ENCODE measurements around the gene DUSP11.

The DUSP11 gene

DNA sequence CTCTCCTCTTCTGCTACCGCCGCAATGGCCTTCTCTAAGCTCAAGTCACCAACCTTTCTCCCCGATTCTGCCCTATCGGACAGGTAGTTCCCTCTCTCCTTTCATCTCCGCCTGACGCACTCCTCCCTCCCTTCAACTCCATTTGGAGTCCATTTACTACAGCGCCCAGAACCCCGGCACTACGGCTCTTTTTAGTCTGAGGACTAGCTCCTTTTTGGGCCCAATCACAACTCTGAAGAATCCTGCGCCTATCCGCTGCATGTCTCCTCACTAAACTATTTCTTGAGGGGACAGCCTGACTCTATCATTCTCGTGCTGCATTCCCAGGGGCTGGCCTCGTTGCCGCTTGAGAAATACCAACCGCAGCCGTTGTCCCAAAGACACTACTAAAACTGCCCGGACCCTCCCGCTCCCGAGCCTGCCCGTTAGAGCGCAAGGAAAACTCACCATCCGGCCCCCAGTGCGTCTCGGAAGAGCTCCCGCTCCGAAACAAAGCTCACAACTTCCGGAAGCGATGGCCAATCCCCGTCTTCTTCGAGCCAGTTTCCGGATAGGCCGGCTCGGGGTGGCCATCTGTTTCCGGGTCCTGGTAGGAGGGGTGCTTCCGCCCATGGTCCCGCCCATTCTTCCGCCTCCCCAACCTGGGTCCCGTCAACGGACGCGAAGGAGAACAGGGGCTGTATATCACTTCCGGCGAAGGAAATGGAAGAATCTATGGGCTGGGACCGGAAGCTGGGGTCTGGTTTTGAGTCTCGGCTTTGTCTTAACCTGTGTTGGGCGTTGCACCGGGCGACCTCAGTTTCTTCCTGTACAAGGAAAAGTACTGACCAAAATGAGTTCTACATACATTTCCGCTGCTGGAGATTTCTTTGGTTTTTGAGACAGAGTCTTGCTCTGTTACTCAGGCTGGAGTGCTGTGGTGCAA, 42.8 kb downstream of the DUSP11 start, which contains the start of gene TPRKB:
Gene TPRKB (minus strand): TSS at position 491 of the 925 bp plus-strand sequence. CDS start 2,776 bp downstream, outside the sequence.
- peak within 1 kb of the TSS; percentile 69 to 86 for H3K4me3 ChIP-seq (ENCODE audit: low read length in 2 of 2)
- H2AK5ac ChIP-seq (ENCODE audit: low read depth, low read length): no peak within 1 kb of the TSS
- no peak within 1 kb of the TSS for H3K14ac ChIP-seq (ENCODE audit: low read length)
- peaks cover 0 to 15% (median 0%) of the 10 kb centered on the region in 3 experiments for H3K27me3 ChIP-seq (ENCODE audit: control insufficient read depth in 3 of 3, insufficient read depth in 3 of 3, low read depth in 1 of 3, low read length in 3 of 3)
- H3K4ac ChIP-seq (ENCODE audit: low read length): no peak within 1 kb of the TSS
- H4K8ac ChIP-seq (ENCODE audit: low read depth, low read length): no peak within 1 kb of the TSS
- peak; percentile 74 for DNase-seq (ENCODE audit: low spot score)
- H3K27ac ChIP-seq (replicated peaks; ENCODE audit: low read length): peak within 1 kb of the TSS; percentile 23
- no peak within 1 kb of the TSS for H2BK15ac ChIP-seq (ENCODE audit: low read length)
- no peak within 1 kb of the TSS for H2BK5ac ChIP-seq (ENCODE audit: low read length)
- H3K4me2 ChIP-seq (ENCODE audit: insufficient read depth, low read length, poor library complexity, severe bottlenecking): peak within 1 kb of the TSS; percentile 74
- H3K79me1 ChIP-seq (ENCODE audit: low read depth, low read length): no peaks in the 10 kb centered on the region
- peaks cover 0 to 1% of the 10 kb centered on the region in 2 donors for H3K4me1 ChIP-seq (ENCODE audit: control insufficient read depth in 2 of 2, insufficient read depth in 1 of 2, low read depth in 1 of 2, low read length in 2 of 2)
- H3K23ac ChIP-seq (ENCODE audit: low read depth, low read length, poor library complexity): no peak within 1 kb of the TSS
- no peak within 1 kb of the TSS for H2BK120ac ChIP-seq (ENCODE audit: low read depth, low read length)
- peaks cover 3 to 6% of the 10 kb centered on the region in 2 donors for H3K9me3 ChIP-seq (replicated peaks in 1 of 2; ENCODE audit: control insufficient read depth in 2 of 2, insufficient read depth in 1 of 2, low read depth in 1 of 2, low read length in 2 of 2)
- H3K36me3 ChIP-seq (replicated peaks in 1 of 2; ENCODE audit: control insufficient read depth in 2 of 2, insufficient read depth in 2 of 2, low read length in 2 of 2): peaks cover 8 to 22% of the 10 kb centered on the region in 2 donors
- peak within 1 kb of the TSS; percentile 81 for H3K18ac ChIP-seq (ENCODE audit: low read length)
- H2BK12ac ChIP-seq (ENCODE audit: low read length): no peak within 1 kb of the TSS
- peak within 1 kb of the TSS; percentile 96 for H2AFZ ChIP-seq (ENCODE audit: low read length)
- no peak within 1 kb of the TSS for H4K91ac ChIP-seq (ENCODE audit: low read depth, low read length, poor library complexity)
- WGBS, 2 donors (ENCODE audit: extremely low coverage in 2 of 2, insufficient read length in 2 of 2, insufficient replicate concordance in 1 of 2): no CpG with 5 or more reads among the region's 49 CpGs
- peak within 1 kb of the TSS; percentile 87 for H3K9ac ChIP-seq (ENCODE audit: low read depth, low read length, poor library complexity)

DNA sequence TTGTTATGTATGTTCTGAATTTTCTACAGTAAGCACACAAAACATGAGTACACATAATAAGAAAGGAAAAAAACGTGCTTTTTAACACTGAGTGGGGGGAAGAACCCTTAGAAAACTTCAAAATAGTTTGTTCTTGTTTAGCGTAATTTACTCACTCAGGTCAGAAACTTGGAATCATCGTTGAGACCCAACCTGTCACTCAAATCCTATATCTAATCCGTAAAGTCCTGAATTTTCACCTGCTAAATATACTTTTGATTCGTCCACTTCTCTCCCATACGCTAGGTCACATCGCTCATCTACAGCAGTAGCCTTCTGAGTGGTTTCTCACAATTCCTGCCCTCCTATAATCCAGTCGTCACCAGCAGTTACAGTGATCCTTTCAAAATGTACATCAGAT, 43.5 kb downstream of the DUSP11 start:
- Histone ChIP-seq H3K27me3 (ENCODE audit: control insufficient read depth in 3 of 3, insufficient read depth in 3 of 3, low read depth in 1 of 3, low read length in 3 of 3) (peaks cover 0 to 12% (median 0%) of the 10 kb centered on the region in 3 experiments), H3K4ac (ENCODE audit: low read length) (no peak overlapping the region), H3K27ac (replicated peaks; ENCODE audit: low read length) (no peak overlapping the region), H3K36me3 (replicated peaks in 1 of 2; ENCODE audit: control insufficient read depth in 2 of 2, insufficient read depth in 2 of 2, low read length in 2 of 2) (peaks cover 11 to 29% of the 10 kb centered on the region in 2 donors), H3K4me2 (ENCODE audit: insufficient read depth, low read length, poor library complexity, severe bottlenecking) (peak overlapping the region; percentile 74), H2BK5ac (ENCODE audit: low read length) (no peak overlapping the region), H3K18ac (ENCODE audit: low read length) (no peak overlapping the region), H3K79me1 (ENCODE audit: low read depth, low read length) (no peaks in the 10 kb centered on the region), H3K9ac (ENCODE audit: low read depth, low read length, poor library complexity) (peak overlapping the region; percentile 87), H4K91ac (ENCODE audit: low read depth, low read length, poor library complexity) (no peak overlapping the region), H4K8ac (ENCODE audit: low read depth, low read length) (no peak overlapping the region), H3K14ac (ENCODE audit: low read length) (no peak overlapping the region), H2AK5ac (ENCODE audit: low read depth, low read length) (no peak overlapping the region), H3K4me1 (ENCODE audit: control insufficient read depth in 2 of 2, insufficient read depth in 1 of 2, low read depth in 1 of 2, low read length in 2 of 2) (peaks cover 0 to 1% of the 10 kb centered on the region in 2 donors), H3K4me3 (ENCODE audit: low read length in 2 of 2) (peak overlapping the region; percentile 69 to 86), H2BK12ac (ENCODE audit: low read length) (no peak overlapping the region), H3K23ac (ENCODE audit: low read depth, low read length, poor library complexity) (no peak overlapping the region), H3K9me3 (replicated peaks in 1 of 2; ENCODE audit: control insufficient read depth in 2 of 2, insufficient read depth in 1 of 2, low read depth in 1 of 2, low read length in 2 of 2) (peaks cover 2 to 6% of the 10 kb centered on the region in 2 donors), H2BK15ac (ENCODE audit: low read length) (no peak overlapping the region), H2AFZ (ENCODE audit: low read length) (peak overlapping the region; percentile 96), H2BK120ac (ENCODE audit: low read depth, low read length) (no peak overlapping the region)
- WGBS, 2 donors (ENCODE audit: extremely low coverage in 2 of 2, insufficient read length in 2 of 2, insufficient replicate concordance in 1 of 2): no CpG with 5 or more reads among the region's 8 CpGs
- DNase-seq (ENCODE audit: low spot score): no peak

DNA sequence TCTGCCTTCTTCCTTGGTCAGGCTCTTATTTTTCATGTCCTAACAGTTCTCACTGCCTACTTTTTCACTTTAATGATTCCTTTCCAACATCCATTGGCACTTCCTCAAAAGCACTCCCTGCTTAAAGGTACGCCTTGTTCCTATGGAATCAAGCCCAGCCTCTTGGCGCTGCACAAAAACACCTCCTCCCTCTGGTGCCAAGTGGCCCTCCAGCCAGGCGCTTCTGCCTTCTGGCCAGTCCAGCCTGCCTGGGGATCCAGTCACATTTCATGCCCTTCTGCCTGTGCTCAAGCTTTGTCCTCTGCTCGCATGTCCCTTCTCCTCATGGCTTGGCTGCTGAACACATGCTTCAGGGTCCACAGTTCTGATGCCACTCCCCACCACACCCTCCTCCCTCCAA, 49.1 kb downstream of the DUSP11 start:
- Histone ChIP-seq H2AFZ (ENCODE audit: low read length) (no peak overlapping the region), H2BK12ac (ENCODE audit: low read length) (no peak overlapping the region), H3K27me3 (ENCODE audit: control insufficient read depth in 3 of 3, insufficient read depth in 3 of 3, low read depth in 1 of 3, low read length in 3 of 3) (no peaks in the 10 kb centered on the region), H2BK120ac (ENCODE audit: low read depth, low read length) (no peak overlapping the region), H2BK15ac (ENCODE audit: low read length) (no peak overlapping the region), H3K23ac (ENCODE audit: low read depth, low read length, poor library complexity) (peak overlapping the region; percentile 8), H3K4me1 (ENCODE audit: control insufficient read depth in 2 of 2, insufficient read depth in 1 of 2, low read depth in 1 of 2, low read length in 2 of 2) (no peaks in the 10 kb centered on the region), H3K18ac (ENCODE audit: low read length) (no peak overlapping the region), H2BK5ac (ENCODE audit: low read length) (no peak overlapping the region), H3K27ac (replicated peaks; ENCODE audit: low read length) (no peak overlapping the region), H3K36me3 (replicated peaks in 1 of 2; ENCODE audit: control insufficient read depth in 2 of 2, insufficient read depth in 2 of 2, low read length in 2 of 2) (peaks cover 23 to 68% of the 10 kb centered on the region in 2 donors), H4K91ac (ENCODE audit: low read depth, low read length, poor library complexity) (no peak overlapping the region), H3K9ac (ENCODE audit: low read depth, low read length, poor library complexity) (peak overlapping the region; percentile 30), H3K79me1 (ENCODE audit: low read depth, low read length) (peaks cover 4% of the 10 kb centered on the region), H3K9me3 (replicated peaks in 1 of 2; ENCODE audit: control insufficient read depth in 2 of 2, insufficient read depth in 1 of 2, low read depth in 1 of 2, low read length in 2 of 2) (no peaks in the 10 kb centered on the region), H2AK5ac (ENCODE audit: low read depth, low read length) (no peak overlapping the region), H3K4me2 (ENCODE audit: insufficient read depth, low read length, poor library complexity, severe bottlenecking) (no peak overlapping the region), H3K4ac (ENCODE audit: low read length) (no peak overlapping the region), H3K4me3 (ENCODE audit: low read length in 2 of 2) (no peak overlapping the region), H3K14ac (ENCODE audit: low read length) (no peak overlapping the region), H4K8ac (ENCODE audit: low read depth, low read length) (peak overlapping the region; percentile 82)
- WGBS, 2 donors (ENCODE audit: extremely low coverage in 2 of 2, insufficient read length in 2 of 2, insufficient replicate concordance in 1 of 2): no CpG with 5 or more reads among the region's 4 CpGs
- no peak for DNase-seq (ENCODE audit: low spot score)

DNA sequence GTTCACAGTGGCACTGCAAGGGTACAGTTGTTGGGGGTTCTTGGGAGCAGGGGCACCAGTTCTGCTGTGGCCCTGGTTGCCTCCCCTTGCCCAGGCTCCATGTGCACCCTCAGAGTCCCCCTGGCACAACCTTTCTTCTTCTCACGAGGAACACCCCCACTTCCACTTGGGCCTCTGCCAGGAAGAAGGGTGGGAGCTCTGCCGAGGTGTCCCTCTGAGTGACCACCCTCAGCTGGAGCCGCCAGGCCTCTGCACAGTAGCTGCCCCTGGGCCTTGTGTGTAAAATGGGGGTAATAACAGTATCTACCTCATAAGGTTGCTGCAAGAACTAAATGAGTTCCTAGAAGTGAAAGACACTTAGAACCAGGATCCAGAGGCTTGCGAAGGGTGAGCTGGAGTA, 51.2 kb downstream of the DUSP11 start:
- no peak overlapping the region for H3K4me2 ChIP-seq (ENCODE audit: insufficient read depth, low read length, poor library complexity, severe bottlenecking)
- no CpG with 5 or more reads among the region's 4 CpGs for WGBS, 2 donors (ENCODE audit: extremely low coverage in 2 of 2, insufficient read length in 2 of 2, insufficient replicate concordance in 1 of 2)
- no peak overlapping the region for H2BK12ac ChIP-seq (ENCODE audit: low read length)

More for the DNA sequence above, 51.2 kb downstream of the DUSP11 start:
- Histone ChIP-seq H3K27me3 (ENCODE audit: control insufficient read depth in 3 of 3, insufficient read depth in 3 of 3, low read depth in 1 of 3, low read length in 3 of 3) (no peaks in the 10 kb centered on the region), H3K23ac (ENCODE audit: low read depth, low read length, poor library complexity) (peak overlapping the region; percentile 73), H3K14ac (ENCODE audit: low read length) (no peak overlapping the region), H4K8ac (ENCODE audit: low read depth, low read length) (no peak overlapping the region), H3K4me3 (ENCODE audit: low read length in 2 of 2) (no peak overlapping the region), H3K4ac (ENCODE audit: low read length) (no peak overlapping the region), H2BK5ac (ENCODE audit: low read length) (no peak overlapping the region), H2BK120ac (ENCODE audit: low read depth, low read length) (no peak overlapping the region), H2AK5ac (ENCODE audit: low read depth, low read length) (no peak overlapping the region), H3K79me1 (ENCODE audit: low read depth, low read length) (peaks cover 4% of the 10 kb centered on the region), H3K9me3 (replicated peaks in 1 of 2; ENCODE audit: control insufficient read depth in 2 of 2, insufficient read depth in 1 of 2, low read depth in 1 of 2, low read length in 2 of 2) (no peaks in the 10 kb centered on the region), H3K9ac (ENCODE audit: low read depth, low read length, poor library complexity) (no peak overlapping the region), H3K4me1 (ENCODE audit: control insufficient read depth in 2 of 2, insufficient read depth in 1 of 2, low read depth in 1 of 2, low read length in 2 of 2) (no peaks in the 10 kb centered on the region), H3K18ac (ENCODE audit: low read length) (no peak overlapping the region), H3K36me3 (replicated peaks in 1 of 2; ENCODE audit: control insufficient read depth in 2 of 2, insufficient read depth in 2 of 2, low read length in 2 of 2) (peaks cover 21 to 60% of the 10 kb centered on the region in 2 donors), H4K91ac (ENCODE audit: low read depth, low read length, poor library complexity) (no peak overlapping the region), H3K27ac (replicated peaks; ENCODE audit: low read length) (no peak overlapping the region), H2AFZ (ENCODE audit: low read length) (no peak overlapping the region), H2BK15ac (ENCODE audit: low read length) (no peak overlapping the region)
- no peak for DNase-seq (ENCODE audit: low spot score)
